ENCODE measurements around the gene TIAM2.

Gene TIAM2

DNA sequence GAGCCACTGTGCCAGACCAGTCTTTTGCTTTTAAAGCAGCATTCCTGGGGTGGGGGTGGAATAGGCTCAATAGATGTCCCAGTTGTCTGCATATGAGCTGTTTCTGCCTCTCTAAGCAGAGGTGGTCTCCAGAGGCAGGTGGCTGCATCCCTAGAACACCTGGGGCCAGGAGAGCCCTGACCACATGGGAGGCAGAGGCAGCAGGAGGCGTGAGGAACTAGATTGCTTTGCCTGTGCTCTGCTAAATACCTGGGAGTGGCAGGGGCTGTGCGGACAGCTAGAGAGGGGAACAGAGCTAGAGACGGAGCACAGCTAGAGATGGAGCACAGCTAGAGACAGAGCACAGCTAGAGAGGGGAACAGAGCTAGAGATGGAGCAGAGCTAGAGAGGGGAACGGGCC lies 239.6 kb downstream of the TIAM2 start:
- no peaks in the 10 kb centered on the region for H3K27me3 ChIP-seq
- no peak for TF ChIP-seq CTCF (IDR thresholded peaks at IDR 0.05)
- H3K4me1 ChIP-seq (ENCODE audit: control insufficient read depth in 1 of 2, insufficient read depth in 1 of 2, low read depth in 1 of 2, low read length in 1 of 2), result no peaks in the 10 kb centered on the region
- H3K4me3 ChIP-seq (ENCODE audit: low read depth in 1 of 2, low read length in 1 of 2), result no peak overlapping the region
- no peaks in the 10 kb centered on the region for H3K36me3 ChIP-seq
- H3K27ac ChIP-seq, result no peak overlapping the region
- no peaks in the 10 kb centered on the region for H3K9me3 ChIP-seq

DNA sequence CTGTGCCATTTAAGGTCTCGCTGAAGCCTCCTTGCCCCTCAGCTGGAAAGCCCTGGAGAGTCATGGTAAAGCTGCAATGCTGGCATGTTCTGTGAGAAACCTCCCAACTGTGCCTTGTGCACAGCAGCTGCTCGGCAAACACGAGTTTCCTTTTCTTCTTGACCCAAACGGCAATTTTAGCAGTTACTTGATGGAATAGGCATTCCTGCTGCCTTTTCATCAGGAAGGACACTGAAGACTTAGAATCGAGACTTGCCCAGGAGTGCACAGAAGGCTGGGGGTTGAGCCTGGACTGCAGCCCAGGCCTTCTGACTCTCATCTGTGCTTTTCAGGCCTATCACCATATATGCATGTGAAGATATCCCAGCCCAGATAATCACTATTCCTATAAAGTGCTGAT lies 240.0 kb downstream of the TIAM2 start:
- Histone ChIP-seq H3K36me3 (no peaks in the 10 kb centered on the region), H3K27me3 (no peaks in the 10 kb centered on the region), H3K27ac (no peak overlapping the region), H3K9me3 (no peaks in the 10 kb centered on the region), H3K4me3 (ENCODE audit: low read depth in 1 of 2, low read length in 1 of 2) (no peak overlapping the region), H3K4me1 (ENCODE audit: control insufficient read depth in 1 of 2, insufficient read depth in 1 of 2, low read depth in 1 of 2, low read length in 1 of 2) (no peaks in the 10 kb centered on the region)
- no peak for TF ChIP-seq CTCF (IDR thresholded peaks at IDR 0.05)

DNA sequence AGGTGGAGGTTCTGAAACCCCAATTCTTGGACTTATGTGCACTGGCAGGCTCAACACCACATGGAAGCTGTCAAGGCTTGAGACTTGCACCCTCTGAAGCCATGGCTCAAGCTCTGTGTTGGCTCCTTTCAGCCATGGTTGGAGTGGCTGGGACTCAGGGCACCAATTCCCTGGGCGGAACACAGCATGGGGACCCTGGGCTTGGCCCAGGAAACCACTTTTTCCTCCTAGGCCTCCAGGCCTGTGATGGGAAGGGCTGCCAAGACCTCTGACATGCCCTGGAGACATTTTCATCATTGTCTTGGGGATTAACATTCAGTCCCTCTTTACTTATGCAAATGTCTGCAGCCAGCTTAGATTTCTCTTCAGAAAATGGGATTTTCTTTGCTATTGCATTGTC lies 242.5 kb downstream of the TIAM2 start:
- Histone ChIP-seq H3K4me3 (ENCODE audit: low read depth in 1 of 2, low read length in 1 of 2) (no peak overlapping the region), H3K4me1 (ENCODE audit: control insufficient read depth in 1 of 2, insufficient read depth in 1 of 2, low read depth in 1 of 2, low read length in 1 of 2) (no peaks in the 10 kb centered on the region), H3K36me3 (no peaks in the 10 kb centered on the region), H3K27me3 (no peaks in the 10 kb centered on the region), H3K27ac (no peak overlapping the region), H3K9me3 (no peaks in the 10 kb centered on the region)
- no peak for TF ChIP-seq CTCF (IDR thresholded peaks at IDR 0.05)

GRCh38 chr6:155240905-155241600 lies 245.9 kb downstream of the TIAM2 start:
- H3K27me3 ChIP-seq, result no peaks in the 10 kb centered on the region
- no peak overlapping the region for H3K4me3 ChIP-seq (ENCODE audit: low read depth in 1 of 2, low read length in 1 of 2)
- no peaks in the 10 kb centered on the region for H3K36me3 ChIP-seq
- H3K4me1 ChIP-seq (ENCODE audit: control insufficient read depth in 1 of 2, insufficient read depth in 1 of 2, low read depth in 1 of 2, low read length in 1 of 2), result no peaks in the 10 kb centered on the region
- no peak overlapping the region for H3K27ac ChIP-seq
- no peak for TF ChIP-seq CTCF (IDR thresholded peaks at IDR 0.05)
- H3K9me3 ChIP-seq, result no peaks in the 10 kb centered on the region

- Histone ChIP-seq H3K27ac (no peak overlapping the region), H3K9me3 (no peaks in the 10 kb centered on the region), H3K36me3 (no peaks in the 10 kb centered on the region), H3K4me1 (ENCODE audit: control insufficient read depth in 1 of 2, insufficient read depth in 1 of 2, low read depth in 1 of 2, low read length in 1 of 2) (no peaks in the 10 kb centered on the region), H3K4me3 (ENCODE audit: low read depth in 1 of 2, low read length in 1 of 2) (no peak overlapping the region), H3K27me3 (no peaks in the 10 kb centered on the region)
- TF ChIP-seq CTCF (IDR thresholded peaks at IDR 0.05), result no peak
Measured at GRCh38 chr6:155241966-155242365, 246.9 kb downstream of the TIAM2 start.

Measured in neutrophil (primary cell).